HEK293 (cell line): Measurements from ENCODE around the gene VIT.
"Not testable (repeated sequence)": the region's sequence is repeated elsewhere in the genome, so short reads cannot be mapped to it uniquely, and the experiment has no call there.

Source experiments
- CTCF ChIA-PET: fragments of 350-600 bp; formaldehyde crosslinking; extraction: SDS; loops from one replicate; lab custom pipeline; 2021; ENCODE audit warnings: antibody characterized with exemption; lab: Yijun Ruan, JAX
- POLR2A ChIA-PET: fragments of 300-600 bp; formaldehyde crosslinking; extraction: SDS; loops from one replicate; lab custom pipeline; 2020; ENCODE audit warnings: antibody characterized with exemption, inconsistent platforms; lab: Yijun Ruan, JAX
- H3K27ac ChIP-seq: fragments of 200-500 bp; sonication (Bioruptor generic); 2 replicates; pipeline ENCODE4 v1.5.1; 2014; ENCODE audit warnings: low read depth, low read length, control low read depth, inconsistent platforms; ENCODE audit errors: extremely low read depth
- H3K36me3 ChIP-seq, 2 experiments: fragments of 200-500 bp in 1 of 2; sonication (Bioruptor generic) in 1 of 2; 1 replicate in 1 of 2; 2 replicates in 1 of 2; pipeline ENCODE4 v1.5.1; 2014 to 2017; ENCODE audit warnings: inconsistent platforms in 2 of 2, low read length in 2 of 2; ENCODE audit not compliant: control insufficient read depth in 2 of 2, insufficient read depth in 1 of 2
- H3K4me1 ChIP-seq: fragments of 200-500 bp; sonication (Bioruptor generic); 2 replicates; pipeline ENCODE4 v1.5.1; 2014; ENCODE audit warnings: mild to moderate bottlenecking, low read length, inconsistent platforms; ENCODE audit not compliant: control insufficient read depth, insufficient read depth
- H3K4me3 ChIP-seq: 2 replicates; pipeline ENCODE4 v1.5.1; 2011; ENCODE audit warnings: low read depth, mild to moderate bottlenecking, control low read depth, low read length, moderate library complexity
- H3K9me3 ChIP-seq: fragments of 200-500 bp; sonication (Bioruptor generic); 2 replicates; pipeline ENCODE4 v1.5.1; 2014; ENCODE audit warnings: low read depth, low read length, inconsistent platforms; ENCODE audit not compliant: control insufficient read depth, insufficient read depth
- HOXC10 ChIP-seq: sonication (generic); formaldehyde crosslinking; IDR thresholded peaks from 2 replicates; pipeline ENCODE4 v1.8.1; 2023; ENCODE audit warnings: mild to moderate bottlenecking, missing genetic modification reagents
- SALL2 ChIP-seq: fragments of 450-650 bp; formaldehyde crosslinking; IDR thresholded peaks from 2 replicates; pipeline ENCODE4 v1.5.0; 2017; ENCODE audit warnings: missing biosample characterization, mild to moderate bottlenecking, missing genetic modification characterization, borderline replicate concordance
- ZBTB20 ChIP-seq: fragments of 450-650 bp; formaldehyde crosslinking; IDR thresholded peaks from 2 replicates; pipeline ENCODE4 v1.5.1; 2016; ENCODE audit warnings: missing biosample characterization, missing genetic modification characterization
- ZBTB48 ChIP-seq: fragments of 450-650 bp; formaldehyde crosslinking; IDR thresholded peaks from 2 replicates; pipeline ENCODE4 v1.5.1; 2016; ENCODE audit warnings: missing biosample characterization, missing genetic modification characterization
- ZNF121 ChIP-seq: fragments of 450-650 bp; formaldehyde crosslinking; IDR thresholded peaks from 2 replicates; pipeline ENCODE4 v1.5.1; 2016; ENCODE audit warnings: missing biosample characterization, missing genetic modification characterization
- ZNF132 ChIP-seq: fragments of 450-650 bp; formaldehyde crosslinking; IDR thresholded peaks from 2 replicates; pipeline ENCODE4 v1.5.1; 2017; ENCODE audit warnings: missing biosample characterization, missing genetic modification characterization, borderline replicate concordance
- ZNF146 ChIP-seq: fragments of 450-650 bp; formaldehyde crosslinking; IDR thresholded peaks from 2 replicates; pipeline ENCODE4 v1.5.1; 2016; ENCODE audit warnings: missing biosample characterization, missing genetic modification characterization
- ZNF169 ChIP-seq: fragments of 450-650 bp; formaldehyde crosslinking; IDR thresholded peaks from 2 replicates; pipeline ENCODE4 v1.5.1; 2016; ENCODE audit warnings: missing biosample characterization, missing genetic modification characterization
- ZNF223 ChIP-seq: fragments of 450-650 bp; formaldehyde crosslinking; IDR thresholded peaks from 2 replicates; pipeline ENCODE4 v1.5.1; 2016; ENCODE audit warnings: missing biosample characterization, missing genetic modification characterization
- ZNF23 ChIP-seq: fragments of 450-650 bp; formaldehyde crosslinking; IDR thresholded peaks from 2 replicates; pipeline ENCODE4 v1.5.1; 2016; ENCODE audit warnings: missing biosample characterization, missing genetic modification characterization, borderline replicate concordance
- ZNF24 ChIP-seq: fragments of 450-650 bp; formaldehyde crosslinking; IDR thresholded peaks from 2 replicates; pipeline ENCODE4 v1.5.1; 2016; ENCODE audit warnings: missing biosample characterization, missing genetic modification characterization
- ZNF266 ChIP-seq: fragments of 450-650 bp; formaldehyde crosslinking; IDR thresholded peaks from 2 replicates; pipeline ENCODE4 v1.5.1; 2016; ENCODE audit warnings: missing biosample characterization, missing genetic modification characterization, low read depth
- ZNF423 ChIP-seq: fragments of 450-650 bp; formaldehyde crosslinking; IDR thresholded peaks from 2 replicates; pipeline ENCODE4 v1.5.1; 2016; ENCODE audit warnings: missing biosample characterization, missing genetic modification characterization
- ZNF48 ChIP-seq: fragments of 450-650 bp; formaldehyde crosslinking; IDR thresholded peaks from 2 replicates; pipeline ENCODE4 v1.5.1; 2016; ENCODE audit warnings: missing biosample characterization, missing genetic modification characterization
- ZNF518A ChIP-seq: fragments of 450-650 bp; formaldehyde crosslinking; conservative IDR thresholded peaks from 2 replicates; pipeline ENCODE4 v1.5.1; 2016; ENCODE audit warnings: low read depth, missing biosample characterization, missing genetic modification characterization
- ZNF692 ChIP-seq: fragments of 450-650 bp; formaldehyde crosslinking; IDR thresholded peaks from 2 replicates; pipeline ENCODE4 v1.5.1; 2016; ENCODE audit warnings: missing biosample characterization, missing genetic modification characterization
- ZNF777 ChIP-seq: fragments of 450-650 bp; formaldehyde crosslinking; IDR thresholded peaks from 2 replicates; pipeline ENCODE4 v1.5.1; 2017; ENCODE audit warnings: missing biosample characterization, missing genetic modification characterization, borderline replicate concordance
- ZNF791 ChIP-seq: fragments of 450-650 bp; formaldehyde crosslinking; IDR thresholded peaks from 2 replicates; pipeline ENCODE4 v1.5.1; 2016; ENCODE audit warnings: missing biosample characterization, missing genetic modification characterization
- ZSCAN23 ChIP-seq: fragments of 450-650 bp; formaldehyde crosslinking; IDR thresholded peaks from 2 replicates; pipeline ENCODE4 v1.5.1; 2016; ENCODE audit warnings: missing biosample characterization, missing genetic modification characterization
- TF ChIP-seq, protein P1 (sequence below): fragments of 450-650 bp; IDR thresholded peaks from 2 replicates; pipeline ENCODE4 v1.5.1; 2018; ENCODE audit warnings: missing biosample characterization, missing genetic modification characterization
- TF ChIP-seq, protein P2 (sequence below): fragments of 450-650 bp; formaldehyde crosslinking; IDR thresholded peaks from 2 replicates; pipeline ENCODE4 v1.5.1; 2016; ENCODE audit warnings: missing biosample characterization, missing genetic modification characterization
- TF ChIP-seq, protein P3 (sequence below): fragments of 450-650 bp; formaldehyde crosslinking; IDR thresholded peaks from 2 replicates; pipeline ENCODE4 v1.5.1; 2016; ENCODE audit warnings: missing biosample characterization, missing genetic modification characterization

Gene VIT

DNA sequence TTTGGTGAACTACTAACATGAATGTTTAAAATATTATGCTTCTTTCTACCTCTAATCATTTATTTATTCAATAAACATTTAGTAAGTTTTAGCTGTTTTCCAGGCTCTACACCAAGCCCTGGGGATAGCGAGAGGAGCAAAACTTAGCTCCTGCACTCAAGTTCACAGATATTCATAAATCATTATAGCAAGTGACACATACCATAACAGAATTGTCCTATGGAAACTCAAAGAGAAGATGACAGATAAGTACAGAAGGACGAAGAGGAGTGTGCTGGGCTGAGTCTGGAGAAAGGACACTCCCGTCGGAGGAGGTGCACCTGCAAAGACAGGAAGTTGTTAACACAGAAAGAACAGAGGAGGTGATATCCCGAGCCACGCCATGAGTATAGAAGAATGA is 13.9 kb upstream of the VIT start:
- no peaks in the 10 kb centered on the region for H3K4me1 ChIP-seq
- TF ChIP-seq ZNF692 (tag by site-specific recombination), result no peak
- TF ChIP-seq ZBTB20 (tag by site-specific recombination), result no peak
- TF ChIP-seq HOXC10 (CRISPR knock-in tag), result no peak
- TF ChIP-seq ZNF132, result no peak
- TF ChIP-seq ZNF777 (tag by site-specific recombination), result no peak
- TF ChIP-seq, all 188 proteins: peak for 0
- H3K4me3 ChIP-seq, result no peak overlapping the region
- no peak overlapping the region for H3K27ac ChIP-seq
- ChIA-PET POLR2A (no interaction called here), CTCF (interaction anchor here (0.6 to 1.0 kb wide), 4 partner anchors 11 to 314 kb away, joined by 3 to 4 read pairs (median 4); no protein-coding TSS in a partner anchor)
- H3K9me3 ChIP-seq, result no peaks in the 10 kb centered on the region
- H3K36me3 ChIP-seq, result no peaks in the 10 kb centered on the region

GRCh38 chr2:36683002-36683401 is 13.5 kb upstream of the VIT start:
- POLR2A ChIA-PET, result no interaction called here
- CTCF ChIA-PET, result interaction anchor here (0.7 to 0.9 kb wide), 2 partner anchors 15 to 775 kb away, joined by 3 to 4 read pairs; no protein-coding TSS in a partner anchor
- H3K27ac ChIP-seq, result no peak overlapping the region
- TF ChIP-seq ZBTB48 (tag by site-specific recombination) (no peak), ZNF791 (no peak), ZNF146 (no peak), ZNF518A (tag by site-specific recombination) (no peak), ZBTB20 (tag by site-specific recombination) (no peak), ZNF23 (tag by site-specific recombination) (no peak), ZNF266 (tag by site-specific recombination) (no peak), ZNF24 (tag by site-specific recombination) (no peak), ZNF223 (tag by site-specific recombination) (no peak), ZNF121 (tag by site-specific recombination) (no peak), ZNF48 (no peak), ZNF423 (tag by site-specific recombination) (no peak), ZSCAN23 (no peak), ZNF169 (tag by site-specific recombination) (no peak), SALL2 (tag by site-specific recombination) (no peak)
- TF ChIP-seq, protein P1, sequence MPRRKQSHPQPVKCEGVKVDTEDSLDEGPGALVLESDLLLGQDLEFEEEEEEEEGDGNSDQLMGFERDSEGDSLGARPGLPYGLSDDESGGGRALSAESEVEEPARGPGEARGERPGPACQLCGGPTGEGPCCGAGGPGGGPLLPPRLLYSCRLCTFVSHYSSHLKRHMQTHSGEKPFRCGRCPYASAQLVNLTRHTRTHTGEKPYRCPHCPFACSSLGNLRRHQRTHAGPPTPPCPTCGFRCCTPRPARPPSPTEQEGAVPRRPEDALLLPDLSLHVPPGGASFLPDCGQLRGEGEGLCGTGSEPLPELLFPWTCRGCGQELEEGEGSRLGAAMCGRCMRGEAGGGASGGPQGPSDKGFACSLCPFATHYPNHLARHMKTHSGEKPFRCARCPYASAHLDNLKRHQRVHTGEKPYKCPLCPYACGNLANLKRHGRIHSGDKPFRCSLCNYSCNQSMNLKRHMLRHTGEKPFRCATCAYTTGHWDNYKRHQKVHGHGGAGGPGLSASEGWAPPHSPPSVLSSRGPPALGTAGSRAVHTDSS, result no peak
- TF ChIP-seq, protein P2, sequence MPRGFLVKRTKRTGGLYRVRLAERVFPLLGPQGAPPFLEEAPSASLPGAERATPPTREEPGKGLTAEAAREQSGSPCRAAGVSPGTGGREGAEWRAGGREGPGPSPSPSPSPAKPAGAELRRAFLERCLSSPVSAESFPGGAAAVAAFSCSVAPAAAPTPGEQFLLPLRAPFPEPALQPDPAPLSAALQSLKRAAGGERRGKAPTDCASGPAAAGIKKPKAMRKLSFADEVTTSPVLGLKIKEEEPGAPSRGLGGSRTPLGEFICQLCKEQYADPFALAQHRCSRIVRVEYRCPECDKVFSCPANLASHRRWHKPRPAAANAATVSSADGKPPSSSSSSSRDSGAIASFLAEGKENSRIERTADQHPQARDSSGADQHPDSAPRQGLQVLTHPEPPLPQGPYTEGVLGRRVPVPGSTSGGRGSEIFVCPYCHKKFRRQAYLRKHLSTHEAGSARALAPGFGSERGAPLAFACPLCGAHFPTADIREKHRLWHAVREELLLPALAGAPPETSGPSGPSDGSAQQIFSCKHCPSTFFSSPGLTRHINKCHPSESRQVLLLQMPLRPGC (tag by site-specific recombination), result no peak
- TF ChIP-seq, protein P3, sequence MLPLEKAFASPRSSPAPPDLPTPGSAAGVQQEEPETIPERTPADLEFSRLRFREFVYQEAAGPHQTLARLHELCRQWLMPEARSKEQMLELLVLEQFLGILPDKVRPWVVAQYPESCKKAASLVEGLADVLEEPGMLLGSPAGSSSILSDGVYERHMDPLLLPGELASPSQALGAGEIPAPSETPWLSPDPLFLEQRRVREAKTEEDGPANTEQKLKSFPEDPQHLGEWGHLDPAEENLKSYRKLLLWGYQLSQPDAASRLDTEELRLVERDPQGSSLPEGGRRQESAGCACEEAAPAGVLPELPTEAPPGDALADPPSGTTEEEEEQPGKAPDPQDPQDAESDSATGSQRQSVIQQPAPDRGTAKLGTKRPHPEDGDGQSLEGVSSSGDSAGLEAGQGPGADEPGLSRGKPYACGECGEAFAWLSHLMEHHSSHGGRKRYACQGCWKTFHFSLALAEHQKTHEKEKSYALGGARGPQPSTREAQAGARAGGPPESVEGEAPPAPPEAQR (tag by site-specific recombination), result no peak
- H3K36me3 ChIP-seq, result no peaks in the 10 kb centered on the region
- H3K4me3 ChIP-seq, result no peak overlapping the region
- no peaks in the 10 kb centered on the region for H3K9me3 ChIP-seq
- H3K4me1 ChIP-seq, result no peaks in the 10 kb centered on the region

- POLR2A ChIA-PET, H3K4me3 ChIP-seq, H3K36me3 ChIP-seq, H3K9me3 ChIP-seq, CTCF ChIA-PET, H3K4me1 ChIP-seq, H3K27ac ChIP-seq: not testable (repeated sequence)
Measured at GRCh38 chr2:36688291-36688690, 8.2 kb upstream of the VIT start.
